Effector memory CD4-positive, alpha-beta T cell (primary cell): ENCODE measurements around the gene SLC22A31.
"Not testable (repeated sequence)": the region's sequence is repeated elsewhere in the genome, so short reads cannot be mapped to it uniquely, and the experiment has no call there.

Experiments
- DNase-seq, 3 donors: peaks; one replicate each; pipeline ENCODE4 v3.0.0-alpha.2; 2020
- H3K27ac ChIP-seq: 2 replicates; pipeline ENCODE4 v1.7.0; 2013; ENCODE audit warnings: mild to moderate bottlenecking, low read length, moderate library complexity; ENCODE audit not compliant: insufficient read depth, poor library complexity, severe bottlenecking
- H3K27me3 ChIP-seq: replicated peaks from 2 replicates; pipeline ENCODE4 v1.7.0; 2013; ENCODE audit warnings: mild to moderate bottlenecking, low read length; ENCODE audit not compliant: insufficient read depth, control insufficient read depth, poor library complexity, severe bottlenecking
- H3K36me3 ChIP-seq: 2 replicates; pipeline ENCODE4 v1.7.0; 2013; ENCODE audit warnings: mild to moderate bottlenecking, low read length, moderate library complexity; ENCODE audit not compliant: control insufficient read depth, insufficient read depth
- H3K4me1 ChIP-seq: 2 replicates; pipeline ENCODE4 v1.7.0; 2013; ENCODE audit warnings: low read length, mild to moderate bottlenecking; ENCODE audit not compliant: control insufficient read depth, insufficient read depth, poor library complexity, severe bottlenecking
- H3K4me3 ChIP-seq: 2 replicates; pipeline ENCODE4 v1.7.0; 2013; ENCODE audit warnings: low read length, low read depth, mild to moderate bottlenecking; ENCODE audit not compliant: insufficient read depth, poor library complexity, severe bottlenecking
- H3K9me3 ChIP-seq: 2 replicates; pipeline ENCODE4 v1.7.0; 2013; ENCODE audit warnings: mild to moderate bottlenecking, low read length, moderate library complexity; ENCODE audit not compliant: control insufficient read depth
- total RNA-seq, 3 donors: gene quantifications; one replicate each; lab custom pipeline; 2026; lab: John Stamatoyannopoulos, UW

The SLC22A31 gene
- 0.09 to 0.77 (median 0.35) reads per million in 3 donors for total RNA-seq

GRCh38 chr16:89200124-89200849, at the start of gene SLC22A31:
TSS of gene SLC22A31 (minus strand) at chr16:89200537. CDS start at chr16:89200501, 36 bp downstream.
- Histone ChIP-seq H3K4me3 (no peak within 1 kb of the TSS), H3K27me3 (peaks cover 19% of the 10 kb centered on the region)

DNA sequence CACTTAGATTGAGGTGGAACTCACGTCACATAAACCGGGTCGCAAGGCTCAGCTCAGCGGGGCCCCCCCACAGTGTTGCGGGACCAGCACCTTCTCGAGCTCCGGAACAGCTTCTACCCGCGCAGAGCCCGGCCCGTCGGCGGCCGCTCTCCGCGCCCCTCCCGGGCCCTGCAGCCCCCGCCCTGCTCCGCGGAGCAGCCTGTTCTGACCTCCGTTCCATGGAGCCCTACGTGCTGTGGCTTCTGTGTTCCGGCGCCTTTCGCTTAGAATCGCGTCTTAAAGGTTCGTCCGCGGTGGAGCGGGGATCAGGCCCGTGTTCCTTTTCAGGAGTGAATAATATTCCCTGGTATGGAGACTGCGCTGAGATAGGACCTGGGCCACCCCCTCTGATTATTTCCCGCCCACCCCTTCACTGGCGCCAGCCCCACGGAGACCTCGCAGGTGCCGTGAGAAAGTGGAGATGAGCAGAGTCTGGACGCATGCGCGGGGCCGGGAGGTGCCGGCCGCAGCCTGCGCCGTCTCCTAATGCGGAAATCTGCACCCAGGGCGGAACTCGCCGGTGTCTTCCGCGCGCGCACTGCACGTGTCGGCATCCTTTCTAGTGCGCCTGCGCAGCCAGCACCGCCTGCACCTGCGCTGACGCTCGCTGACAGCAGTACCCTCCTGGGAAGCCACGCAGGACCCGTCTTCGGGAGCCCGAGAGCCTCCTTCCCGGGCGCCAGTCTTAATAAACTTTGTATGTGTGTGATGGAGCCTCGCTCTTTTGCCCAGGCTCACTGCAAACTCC, 48.1 kb upstream of the SLC22A31 start:
- H3K9me3 ChIP-seq, result no peaks in the 10 kb centered on the region
- DNase-seq, result no peak
- H3K27me3 ChIP-seq, result no peaks in the 10 kb centered on the region
- H3K36me3 ChIP-seq, result no peaks in the 10 kb centered on the region
- no peak overlapping the region for H3K27ac ChIP-seq
- H3K4me1 ChIP-seq, result peaks cover 11% of the 10 kb centered on the region
- H3K4me3 ChIP-seq, result peak overlapping the region; percentile 31

More at GRCh38 chr16:89200124-89200849, at the start of gene SLC22A31:
- Histone ChIP-seq H3K36me3 (no peaks in the 10 kb centered on the region), H3K9me3 (no peaks in the 10 kb centered on the region), H3K4me1 (peaks cover 15% of the 10 kb centered on the region), H3K27ac (no peak within 1 kb of the TSS)
- DNase-seq, result no peak

DNA sequence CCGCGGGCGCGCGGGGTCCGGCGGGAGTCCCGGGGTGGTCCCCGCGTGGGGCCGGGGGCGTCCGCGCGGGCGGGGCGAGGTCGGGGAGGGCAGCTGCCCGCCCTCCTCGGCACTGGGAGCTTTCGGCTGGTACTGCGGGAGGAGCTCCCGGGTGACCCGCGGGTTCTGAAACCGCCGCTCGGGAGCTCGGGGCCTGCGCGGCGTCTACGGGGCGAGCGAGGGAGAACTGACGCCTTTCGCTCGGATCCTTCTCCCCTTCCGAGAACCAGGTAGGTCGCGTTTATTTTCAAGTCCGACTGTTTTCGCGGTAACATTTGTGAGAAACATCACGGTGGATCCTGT, 47.4 kb upstream of the SLC22A31 start:
- not testable (repeated sequence) for H3K9me3 ChIP-seq, H3K27me3 ChIP-seq, DNase-seq, H3K36me3 ChIP-seq, H3K27ac ChIP-seq
- Histone ChIP-seq H3K4me3 (peak overlapping the region; percentile 31), H3K4me1 (peaks cover 11% of the 10 kb centered on the region)

DNA sequence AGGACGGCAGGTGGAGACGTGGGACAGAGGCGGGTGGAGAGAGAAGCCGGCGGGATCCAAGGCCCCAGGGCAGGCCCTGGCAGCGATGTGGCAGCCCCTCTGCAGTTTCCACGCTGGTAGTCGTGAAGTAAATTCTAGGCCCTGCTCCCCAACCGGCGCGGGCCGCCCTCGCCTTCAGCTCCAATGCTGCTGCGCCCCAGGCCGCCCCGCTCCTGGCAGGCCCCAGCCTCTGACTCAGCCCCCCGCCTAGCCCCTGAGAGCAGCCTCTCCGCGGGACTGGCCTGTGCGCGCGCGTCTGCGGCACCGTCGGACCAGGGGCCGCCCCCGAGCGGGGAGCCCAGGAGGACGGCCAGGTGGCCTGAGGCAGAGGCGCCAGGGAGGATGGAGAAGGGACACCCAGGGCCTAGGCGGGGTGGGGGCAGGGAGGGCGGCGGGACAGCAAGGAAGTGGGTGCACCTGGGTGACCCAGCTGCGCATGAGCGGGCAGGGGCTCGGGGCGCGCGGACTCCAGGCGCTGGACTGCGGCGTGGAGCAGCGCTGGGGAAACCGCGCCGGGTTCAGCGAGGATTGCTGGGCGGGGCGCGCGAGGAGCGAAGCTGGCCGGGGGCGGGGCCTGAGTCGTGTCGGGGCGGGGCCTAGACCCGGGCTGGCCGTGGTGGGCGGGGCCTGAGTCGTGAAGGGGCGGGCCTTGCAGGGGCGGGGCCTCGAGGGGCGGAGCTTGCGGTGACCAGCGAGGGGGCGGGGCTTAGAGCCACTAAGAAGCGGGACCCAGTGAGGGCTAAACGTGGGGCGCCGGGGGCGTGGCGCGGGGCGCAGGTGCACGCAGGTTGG, 46.8 kb upstream of the SLC22A31 start:
- Histone ChIP-seq H3K36me3 (no peaks in the 10 kb centered on the region), H3K9me3 (no peaks in the 10 kb centered on the region), H3K27me3 (no peaks in the 10 kb centered on the region), H3K4me3 (peak overlapping the region; percentile 38), H3K4me1 (peaks cover 11% of the 10 kb centered on the region), H3K27ac (peak overlapping the region; percentile 39)
- peak; percentile 92 to 95 (median 94) for DNase-seq

- no peak overlapping the region for H3K27ac ChIP-seq
- peaks cover 15% of the 10 kb centered on the region for H3K4me1 ChIP-seq
- no peaks in the 10 kb centered on the region for H3K27me3 ChIP-seq
- no peaks in the 10 kb centered on the region for H3K9me3 ChIP-seq
- no peaks in the 10 kb centered on the region for H3K36me3 ChIP-seq
- no peak for DNase-seq
- no peak overlapping the region for H3K4me3 ChIP-seq
Observed at GRCh38 chr16:89246383-89246902, 46.1 kb upstream of the SLC22A31 start.

GRCh38 chr16:89244754-89245153, 44.4 kb upstream of the SLC22A31 start:
- no peak for DNase-seq
- Histone ChIP-seq H3K9me3 (no peaks in the 10 kb centered on the region), H3K27me3 (no peaks in the 10 kb centered on the region), H3K4me1 (peaks cover 17% of the 10 kb centered on the region), H3K36me3 (no peaks in the 10 kb centered on the region), H3K27ac (no peak overlapping the region), H3K4me3 (no peak overlapping the region)

DNA sequence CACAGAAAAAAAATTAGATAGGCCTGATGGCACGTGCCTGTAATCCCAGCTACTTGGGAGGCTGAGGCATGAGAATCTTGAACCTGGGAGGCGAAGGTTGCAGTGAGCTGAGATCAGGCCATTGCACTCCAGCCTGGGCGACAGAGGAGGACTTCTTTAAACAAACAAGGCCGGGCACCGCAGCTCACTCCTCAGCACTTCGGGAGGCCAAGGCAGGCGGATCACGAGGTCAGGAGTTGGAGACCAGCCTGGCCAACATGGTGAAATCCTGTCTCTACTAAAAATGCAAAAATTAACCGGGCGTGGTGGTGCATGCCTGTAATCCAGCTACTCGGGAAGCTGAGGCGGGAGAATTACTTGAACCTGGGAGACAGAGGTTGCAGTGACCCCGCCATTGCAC, 43.9 kb upstream of the SLC22A31 start:
- H3K4me1 ChIP-seq, result peaks cover 17% of the 10 kb centered on the region
- H3K36me3 ChIP-seq, H3K9me3 ChIP-seq, H3K27me3 ChIP-seq, DNase-seq, H3K27ac ChIP-seq, H3K4me3 ChIP-seq: not testable (repeated sequence)

- H3K27me3 ChIP-seq, result no peaks in the 10 kb centered on the region
- H3K4me1 ChIP-seq, result peaks cover 17% of the 10 kb centered on the region
- no peaks in the 10 kb centered on the region for H3K9me3 ChIP-seq
- H3K36me3 ChIP-seq, result no peaks in the 10 kb centered on the region
- no peak for DNase-seq
- no peak overlapping the region for H3K27ac ChIP-seq
- H3K4me3 ChIP-seq, result no peak overlapping the region
Observed at GRCh38 chr16:89243664-89244063, 43.3 kb upstream of the SLC22A31 start.

DNA sequence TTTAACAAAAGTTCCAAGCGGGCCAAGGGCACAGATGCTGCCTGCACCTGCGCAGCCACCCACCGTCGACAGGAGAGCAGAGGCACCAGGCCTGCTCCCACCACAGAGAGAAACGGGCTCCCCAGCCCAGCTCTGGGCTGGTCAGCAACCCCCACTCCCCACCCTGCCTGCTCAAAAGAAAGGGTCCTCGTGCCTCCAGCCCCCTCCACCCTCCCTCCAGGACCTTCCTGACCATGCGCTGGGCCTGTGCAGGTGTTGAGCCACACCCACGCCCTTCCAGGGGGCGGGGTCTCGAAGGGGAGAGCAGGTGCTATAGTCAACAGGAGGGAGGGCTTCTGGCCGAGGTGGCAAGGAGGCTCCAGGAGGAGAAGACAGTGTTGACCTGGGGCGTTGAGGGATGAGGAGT, 42.5 kb upstream of the SLC22A31 start:
- Histone ChIP-seq H3K4me1 (peaks cover 13% of the 10 kb centered on the region), H3K9me3 (no peaks in the 10 kb centered on the region), H3K36me3 (no peaks in the 10 kb centered on the region), H3K4me3 (no peak overlapping the region), H3K27me3 (no peaks in the 10 kb centered on the region), H3K27ac (no peak overlapping the region)
- no peak for DNase-seq
